Measurements from ENCODE around the gene SOX4.

DNA sequence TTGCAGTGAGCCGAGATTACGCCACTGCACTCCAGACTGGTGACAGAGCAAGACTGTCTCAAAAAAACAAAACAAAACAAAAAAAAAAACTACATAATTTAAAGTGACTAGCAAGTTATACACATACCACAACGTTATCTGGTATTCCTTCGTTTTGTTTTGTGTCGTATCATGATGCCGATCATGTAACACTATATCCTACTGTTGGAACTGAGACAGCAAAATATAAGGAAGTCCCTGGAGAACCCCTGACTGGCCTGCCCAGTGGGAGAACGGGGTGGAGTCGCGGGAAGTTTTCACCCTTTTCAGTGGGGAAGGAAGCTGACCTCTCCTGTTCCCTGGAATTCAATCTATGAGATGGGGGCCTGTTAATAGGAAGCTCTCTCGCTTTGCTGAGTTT, 15.1 kb downstream of the SOX4 start:
- TF ChIP-seq, protein P1, sequence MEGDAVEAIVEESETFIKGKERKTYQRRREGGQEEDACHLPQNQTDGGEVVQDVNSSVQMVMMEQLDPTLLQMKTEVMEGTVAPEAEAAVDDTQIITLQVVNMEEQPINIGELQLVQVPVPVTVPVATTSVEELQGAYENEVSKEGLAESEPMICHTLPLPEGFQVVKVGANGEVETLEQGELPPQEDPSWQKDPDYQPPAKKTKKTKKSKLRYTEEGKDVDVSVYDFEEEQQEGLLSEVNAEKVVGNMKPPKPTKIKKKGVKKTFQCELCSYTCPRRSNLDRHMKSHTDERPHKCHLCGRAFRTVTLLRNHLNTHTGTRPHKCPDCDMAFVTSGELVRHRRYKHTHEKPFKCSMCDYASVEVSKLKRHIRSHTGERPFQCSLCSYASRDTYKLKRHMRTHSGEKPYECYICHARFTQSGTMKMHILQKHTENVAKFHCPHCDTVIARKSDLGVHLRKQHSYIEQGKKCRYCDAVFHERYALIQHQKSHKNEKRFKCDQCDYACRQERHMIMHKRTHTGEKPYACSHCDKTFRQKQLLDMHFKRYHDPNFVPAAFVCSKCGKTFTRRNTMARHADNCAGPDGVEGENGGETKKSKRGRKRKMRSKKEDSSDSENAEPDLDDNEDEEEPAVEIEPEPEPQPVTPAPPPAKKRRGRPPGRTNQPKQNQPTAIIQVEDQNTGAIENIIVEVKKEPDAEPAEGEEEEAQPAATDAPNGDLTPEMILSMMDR (IDR thresholded peaks at IDR 0.05): no peak
- TF ChIP-seq POLR2A (IDR thresholded peaks at IDR 0.05) (no peak), EP300 (IDR thresholded peaks at IDR 0.05) (no peak)

All from ovary (tissue), 3 donors.